GM12874 (cell line): ENCODE results near the gene NTN1.

ENCODE experiments used
- CTCF ChIP-seq: IDR thresholded peaks from 2 replicates; pipeline ENCODE4 v1.5.1; 2011; ENCODE audit warnings: low read depth, mild to moderate bottlenecking, control low read depth, low read length, moderate library complexity; ENCODE audit not compliant: insufficient read depth

Gene NTN1

GRCh38 chr17:9104370-9105041 is 83.2 kb downstream of the NTN1 start:
- TF ChIP-seq CTCF, result no peak

- TF ChIP-seq CTCF, result no peak
Measured at GRCh38 chr17:9105068-9105868, 84.0 kb downstream of the NTN1 start.

GRCh38 chr17:9107527-9107926 is 86.2 kb downstream of the NTN1 start:
- no peak for TF ChIP-seq CTCF

- TF ChIP-seq CTCF, result no peak
Measured at GRCh38 chr17:9108146-9108545, 86.8 kb downstream of the NTN1 start.

- no peak for TF ChIP-seq CTCF
Measured at GRCh38 chr17:9109933-9110332, 88.6 kb downstream of the NTN1 start.

- no peak for TF ChIP-seq CTCF
Measured at GRCh38 chr17:9110501-9110900, 89.2 kb downstream of the NTN1 start.

- TF ChIP-seq CTCF, result no peak
Measured at GRCh38 chr17:9115214-9116191, 94.2 kb downstream of the NTN1 start.
